ENCODE data around the gene CADPS2. TPM values are rescaled to one million over a fixed set of nuclear protein-coding genes. Genes with fewer than 3 reads are reported as not detected.

CADPS2 gene
- total RNA-seq, 3 donors from 2014 or later (not counting 1 experiment from before 2014, with no cell fraction given), result not detected

DNA sequence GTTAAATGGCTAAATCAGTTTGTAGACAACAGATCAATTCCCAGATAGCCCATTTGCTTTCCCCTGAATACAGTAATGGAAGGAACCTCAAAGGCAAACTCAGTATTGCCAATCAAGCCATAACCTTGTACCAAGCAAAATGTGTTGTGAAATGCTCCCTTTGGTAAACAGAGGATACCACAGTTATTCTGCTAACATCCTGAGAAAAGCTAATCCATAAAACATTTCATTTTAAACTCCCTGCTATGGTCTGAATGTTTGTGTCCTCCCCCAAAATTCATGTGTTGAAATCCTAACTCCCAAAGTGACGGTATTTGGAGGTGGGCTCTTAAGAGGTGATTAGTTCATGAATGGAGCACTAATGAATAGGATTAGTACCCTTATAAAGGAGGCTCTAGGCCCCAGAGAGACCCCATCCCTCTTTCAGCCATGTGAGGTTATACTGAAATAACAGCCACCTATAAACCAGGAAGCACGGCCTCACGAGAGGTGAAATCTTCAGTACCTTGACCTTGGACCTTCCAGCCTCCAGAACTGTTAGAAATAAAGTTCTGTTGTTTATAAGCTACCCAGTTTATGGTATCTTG is 94.2 kb downstream of the CADPS2 start:
- H3K4me3 Mint-ChIP-seq, result no peak overlapping the region
- no peak for ATAC-seq
- H3K36me3 Mint-ChIP-seq, result peaks cover 11% of the 10 kb centered on the region
- Histone ChIP-seq H3K27me3 (ENCODE audit: control insufficient read depth, insufficient read depth, low read length) (no peaks in the 10 kb centered on the region), H3K27ac (ENCODE audit: low read length) (no peak overlapping the region), H3K36me3 (ENCODE audit: control insufficient read depth, insufficient read depth, low read length) (no peaks in the 10 kb centered on the region), H3K4me3 (ENCODE audit: low read length) (no peak overlapping the region), H3K9me3 (ENCODE audit: control insufficient read depth, insufficient read depth, low read length) (no peaks in the 10 kb centered on the region), H3K4me1 (ENCODE audit: control insufficient read depth, insufficient read depth, low read length) (no peaks in the 10 kb centered on the region)
- TF ChIP-seq, protein P1, sequence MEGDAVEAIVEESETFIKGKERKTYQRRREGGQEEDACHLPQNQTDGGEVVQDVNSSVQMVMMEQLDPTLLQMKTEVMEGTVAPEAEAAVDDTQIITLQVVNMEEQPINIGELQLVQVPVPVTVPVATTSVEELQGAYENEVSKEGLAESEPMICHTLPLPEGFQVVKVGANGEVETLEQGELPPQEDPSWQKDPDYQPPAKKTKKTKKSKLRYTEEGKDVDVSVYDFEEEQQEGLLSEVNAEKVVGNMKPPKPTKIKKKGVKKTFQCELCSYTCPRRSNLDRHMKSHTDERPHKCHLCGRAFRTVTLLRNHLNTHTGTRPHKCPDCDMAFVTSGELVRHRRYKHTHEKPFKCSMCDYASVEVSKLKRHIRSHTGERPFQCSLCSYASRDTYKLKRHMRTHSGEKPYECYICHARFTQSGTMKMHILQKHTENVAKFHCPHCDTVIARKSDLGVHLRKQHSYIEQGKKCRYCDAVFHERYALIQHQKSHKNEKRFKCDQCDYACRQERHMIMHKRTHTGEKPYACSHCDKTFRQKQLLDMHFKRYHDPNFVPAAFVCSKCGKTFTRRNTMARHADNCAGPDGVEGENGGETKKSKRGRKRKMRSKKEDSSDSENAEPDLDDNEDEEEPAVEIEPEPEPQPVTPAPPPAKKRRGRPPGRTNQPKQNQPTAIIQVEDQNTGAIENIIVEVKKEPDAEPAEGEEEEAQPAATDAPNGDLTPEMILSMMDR (IDR thresholded peaks at IDR 0.05), result no peak
- H3K27me3 Mint-ChIP-seq (ENCODE audit: low read depth in 2 of 2), result no peaks in the 10 kb centered on the region
- H3K27ac Mint-ChIP-seq, result no peak overlapping the region
- H3K9me3 Mint-ChIP-seq, result peaks cover 13 to 15% of the 10 kb centered on the region in 2 donors
- intact Hi-C loops (cut with micrococcal nuclease), result no loop called here
- H3K4me1 Mint-ChIP-seq, result no peaks in the 10 kb centered on the region
- DNase-seq, result no peak
- WGBS (ENCODE audit: insufficient coverage), result no CpG with 5 or more reads among the region's 3 CpGs

- no peaks in the 10 kb centered on the region for H3K4me1 ChIP-seq (ENCODE audit: control insufficient read depth, insufficient read depth, low read length)
- H3K9me3 ChIP-seq (ENCODE audit: control insufficient read depth, insufficient read depth, low read length), result no peaks in the 10 kb centered on the region
- H3K27me3 ChIP-seq (ENCODE audit: control insufficient read depth, insufficient read depth, low read length), result no peaks in the 10 kb centered on the region
- H3K4me1 Mint-ChIP-seq, result no peaks in the 10 kb centered on the region
- DNase-seq (no peak), ATAC-seq (no peak)
- TF ChIP-seq, protein P1 (IDR thresholded peaks at IDR 0.05), result no peak
- H3K4me3 ChIP-seq (ENCODE audit: low read length), result no peak overlapping the region
- H3K4me3 Mint-ChIP-seq, result no peak overlapping the region
- H3K36me3 ChIP-seq (ENCODE audit: control insufficient read depth, insufficient read depth, low read length), result no peaks in the 10 kb centered on the region
- intact Hi-C loops (cut with micrococcal nuclease), result no loop called here
- H3K9me3 Mint-ChIP-seq, result peaks cover 7 to 10% of the 10 kb centered on the region in 2 donors
- H3K27ac Mint-ChIP-seq, result no peak overlapping the region
- H3K36me3 Mint-ChIP-seq, result no peaks in the 10 kb centered on the region
- WGBS (ENCODE audit: insufficient coverage), result 83% methylated on average over 1 of the region's 2 CpGs
- H3K27ac ChIP-seq (ENCODE audit: low read length), result no peak overlapping the region
- H3K27me3 Mint-ChIP-seq (ENCODE audit: low read depth in 2 of 2), result no peaks in the 10 kb centered on the region
Observed at GRCh38 chr7:122790591-122790990, 95.7 kb downstream of the CADPS2 start.

GRCh38 chr7:122790132-122790531 is 96.1 kb downstream of the CADPS2 start:
- Histone ChIP-seq H3K4me3 (ENCODE audit: low read length) (no peak overlapping the region), H3K27ac (ENCODE audit: low read length) (no peak overlapping the region), H3K36me3 (ENCODE audit: control insufficient read depth, insufficient read depth, low read length) (no peaks in the 10 kb centered on the region), H3K4me1 (ENCODE audit: control insufficient read depth, insufficient read depth, low read length) (no peaks in the 10 kb centered on the region), H3K9me3 (ENCODE audit: control insufficient read depth, insufficient read depth, low read length) (no peaks in the 10 kb centered on the region), H3K27me3 (ENCODE audit: control insufficient read depth, insufficient read depth, low read length) (no peaks in the 10 kb centered on the region)
- 89% methylated on average over 3 of the region's 3 CpGs for WGBS (ENCODE audit: insufficient coverage)
- H3K4me3 Mint-ChIP-seq, result no peak overlapping the region
- peaks cover 8 to 12% of the 10 kb centered on the region in 2 donors for H3K9me3 Mint-ChIP-seq
- intact Hi-C loops (cut with micrococcal nuclease), result no loop called here
- H3K4me1 Mint-ChIP-seq, result no peaks in the 10 kb centered on the region
- no peak overlapping the region for H3K27ac Mint-ChIP-seq
- ATAC-seq (no peak), DNase-seq (no peak)
- TF ChIP-seq, protein P1 (IDR thresholded peaks at IDR 0.05), result no peak
- H3K27me3 Mint-ChIP-seq (ENCODE audit: low read depth in 2 of 2), result no peaks in the 10 kb centered on the region
- no peaks in the 10 kb centered on the region for H3K36me3 Mint-ChIP-seq

DNA sequence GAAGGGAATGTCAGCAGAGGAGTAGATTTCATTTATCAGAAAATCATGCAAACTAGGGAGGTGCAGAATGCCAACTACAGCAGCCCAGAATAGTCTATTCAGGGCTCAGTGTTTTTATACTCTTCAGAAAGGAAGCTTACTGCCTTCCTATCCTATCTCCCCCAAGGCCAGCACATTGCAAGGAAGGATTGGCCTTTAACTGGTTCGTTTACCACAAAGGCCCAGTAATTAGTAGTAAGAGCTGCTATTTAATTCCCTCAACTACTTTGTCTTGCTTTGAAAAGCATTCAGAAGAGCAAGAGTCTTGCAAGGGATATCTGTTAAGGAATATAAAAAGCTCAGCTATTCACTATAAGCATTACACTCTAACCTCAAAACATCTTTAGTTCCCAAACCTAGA is 97.1 kb downstream of the CADPS2 start:
- no CpG with 5 or more reads among the region's 1 CpG for WGBS (ENCODE audit: insufficient coverage)
- no peaks in the 10 kb centered on the region for H3K4me1 ChIP-seq (ENCODE audit: control insufficient read depth, insufficient read depth, low read length)
- H3K4me3 Mint-ChIP-seq, result no peak overlapping the region
- peaks cover 12 to 20% of the 10 kb centered on the region in 2 donors for H3K9me3 Mint-ChIP-seq
- no peak overlapping the region for H3K27ac Mint-ChIP-seq
- TF ChIP-seq, protein P1 (IDR thresholded peaks at IDR 0.05), result no peak
- no peaks in the 10 kb centered on the region for H3K4me1 Mint-ChIP-seq
- H3K4me3 ChIP-seq (ENCODE audit: low read length), result no peak overlapping the region
- DNase-seq (no peak), ATAC-seq (no peak)
- H3K9me3 ChIP-seq (ENCODE audit: control insufficient read depth, insufficient read depth, low read length), result no peaks in the 10 kb centered on the region
- intact Hi-C loops (cut with micrococcal nuclease), result no loop called here
- no peaks in the 10 kb centered on the region for H3K27me3 Mint-ChIP-seq (ENCODE audit: low read depth in 2 of 2)
- no peaks in the 10 kb centered on the region for H3K27me3 ChIP-seq (ENCODE audit: control insufficient read depth, insufficient read depth, low read length)
- H3K27ac ChIP-seq (ENCODE audit: low read length), result no peak overlapping the region
- H3K36me3 ChIP-seq (ENCODE audit: control insufficient read depth, insufficient read depth, low read length), result no peaks in the 10 kb centered on the region
- no peaks in the 10 kb centered on the region for H3K36me3 Mint-ChIP-seq
